ENCODE data around the gene ZBTB12. TPM values are rescaled to one million over a fixed set of nuclear protein-coding genes. Genes with fewer than 3 reads are reported as not detected.

The ZBTB12 gene
- total and polyA plus RNA-seq, 9 of the 15 experiments (the other 6 are each of a cell fraction or from before 2014, with no cell fraction given) = 0.03 to 12.4 (median 5.8) TPM; not detected in 1

GRCh38 chr6:31898383-31899011, 3.4 kb downstream of the ZBTB12 start (continued):
- TF ChIP-seq USF2 (CRISPR knock-in tag; IDR thresholded peaks at IDR 0.05) = no peak
- peak; percentile 41; the same call in 1 of the 2 replicates for TF ChIP-seq GABPA (tag; conservative IDR thresholded peaks at IDR 0.05; ENCODE audit: low read depth)
- TF ChIP-seq CBX5 (IDR thresholded peaks at IDR 0.05; ENCODE audit: borderline replicate concordance, low read depth) = no peak
- TF ChIP-seq HEY1 (CRISPR knock-in tag; IDR thresholded peaks at IDR 0.05; ENCODE audit: borderline replicate concordance) = peak; percentile 61; the same call in 1 of the 2 replicates
- no peak for TF ChIP-seq CTCFL (IDR thresholded peaks at IDR 0.05; ENCODE audit: borderline replicate concordance, insufficient read depth, low read depth, low read length, poor library complexity, severe bottlenecking)
- TF ChIP-seq BACH1 (tag; IDR thresholded peaks at IDR 0.05) = peak; percentile 26; the same call in 1 of the 2 replicates
- peak; percentile 90 for TF ChIP-seq ZNF143 (CRISPR knock-in tag; IDR thresholded peaks at IDR 0.05)
- TF ChIP-seq SIN3A (IDR thresholded peaks at IDR 0.05; ENCODE audit: borderline replicate concordance in 2 of 2, control insufficient read depth in 1 of 2, low read depth in 2 of 2, low read length in 2 of 2) = peak in 1 of 2 experiments; percentile 63; a peak in 2 of 4 replicates
- no peak for TF ChIP-seq MBD1 (CRISPR knock-in tag; IDR thresholded peaks at IDR 0.05)
- no peak for TF ChIP-seq UBTF (IDR thresholded peaks at IDR 0.05; ENCODE audit: borderline replicate concordance in 1 of 2, low read depth in 2 of 2, low read length in 2 of 2)
- TF ChIP-seq NBN (IDR thresholded peaks at IDR 0.05; ENCODE audit: low read depth) = peak; percentile 4; the same call in 1 of the 2 replicates
- no peak; the same call in 1 of the 2 replicates for TF ChIP-seq VEZF1 (CRISPR knock-in tag; IDR thresholded peaks at IDR 0.05)
- TF ChIP-seq LEF1 (IDR thresholded peaks at IDR 0.05) = no peak
- peak; percentile 64; the same call in 1 of the 2 replicates for TF ChIP-seq BHLHE40 (IDR thresholded peaks at IDR 0.05; ENCODE audit: low read length)
- peak; percentile 44; the same call in 1 of the 2 replicates for TF ChIP-seq CREM (IDR thresholded peaks at IDR 0.05; ENCODE audit: low read depth)
